Limb (tissue), 2 donors: Measurements from ENCODE around the gene RAB30.
"Not testable (repeated sequence)": the region's sequence is repeated elsewhere in the genome, so short reads cannot be mapped to it uniquely, and the experiment has no call there.

Experiments used
- DNase-seq, 2 donors: peaks; one replicate each; pipeline ENCODE4 v3.0.0-alpha.2; 2016; ENCODE audit errors: extremely low spot score in 2 of 2

RAB30 gene

GRCh38 chr11:83011333-83012167, 60.1 kb downstream of the RAB30 start:
- no peak for DNase-seq

GRCh38 chr11:83009999-83010398, 61.7 kb downstream of the RAB30 start:
- no peak for DNase-seq

GRCh38 chr11:83009136-83009535, 62.6 kb downstream of the RAB30 start:
- not testable (repeated sequence) for DNase-seq

GRCh38 chr11:83008581-83008923, 63.1 kb downstream of the RAB30 start:
- DNase-seq, result no peak

GRCh38 chr11:83007909-83008580, 63.7 kb downstream of the RAB30 start:
- DNase-seq, result no peak

- DNase-seq, result no peak
Observed at GRCh38 chr11:83007477-83007876, 64.2 kb downstream of the RAB30 start.

- DNase-seq, result no peak
Observed at GRCh38 chr11:83006877-83007330, 64.8 kb downstream of the RAB30 start.

GRCh38 chr11:83004746-83005556, 66.7 kb downstream of the RAB30 start:
- DNase-seq, result no peak

- DNase-seq, result no peak
Observed at GRCh38 chr11:83002522-83002921, 69.2 kb downstream of the RAB30 start.

- no peak for DNase-seq
Observed at GRCh38 chr11:83002053-83002452, 69.6 kb downstream of the RAB30 start.

GRCh38 chr11:83000381-83000780, 71.3 kb downstream of the RAB30 start:
- DNase-seq, result no peak

- DNase-seq, result no peak
Observed at GRCh38 chr11:82999232-82999631, 72.5 kb downstream of the RAB30 start.

- no peak for DNase-seq
Observed at GRCh38 chr11:82998697-82999096, 73.0 kb downstream of the RAB30 start.

- DNase-seq, result no peak
Observed at GRCh38 chr11:82996966-82997606, 74.6 kb downstream of the RAB30 start.

GRCh38 chr11:82995754-82996398, 75.8 kb downstream of the RAB30 start:
- DNase-seq, result no peak

GRCh38 chr11:82995235-82995634, 76.5 kb downstream of the RAB30 start:
- peak in 1 of 2 donors; percentile 34 for DNase-seq

- DNase-seq, result no peak
Observed at GRCh38 chr11:82994604-82995230, 77.0 kb downstream of the RAB30 start.

GRCh38 chr11:82992223-82992622, 79.5 kb downstream of the RAB30 start:
- no peak for DNase-seq

GRCh38 chr11:82989628-82990404, 81.9 kb downstream of the RAB30 start:
- no peak for DNase-seq
